IPS-15b (cell line): ENCODE results near the gene PDPK1.

Experiments used
- H3K27me3 ChIP-seq: one replicate; pipeline ENCODE4 v1.6.1; 2013; ENCODE audit warnings: low read length; ENCODE audit not compliant: control insufficient read depth, insufficient read depth
- H3K36me3 ChIP-seq: one replicate; pipeline ENCODE4 v1.6.1; 2013; ENCODE audit warnings: low read length; ENCODE audit not compliant: control insufficient read depth, insufficient read depth
- H3K4me1 ChIP-seq: one replicate; pipeline ENCODE4 v1.6.1; 2013; ENCODE audit warnings: mild to moderate bottlenecking, low read length; ENCODE audit not compliant: control insufficient read depth, insufficient read depth
- H3K4me3 ChIP-seq: one replicate; pipeline ENCODE4 v1.5.1; 2013; ENCODE audit warnings: low read depth, low read length
- H3K9ac ChIP-seq: one replicate; pipeline ENCODE4 v1.6.1; 2013; ENCODE audit warnings: low read depth, mild to moderate bottlenecking, low read length
- H3K9me3 ChIP-seq: one replicate; pipeline ENCODE4 v1.6.1; 2013; ENCODE audit warnings: mild to moderate bottlenecking, low read length; ENCODE audit not compliant: control insufficient read depth, insufficient read depth

PDPK1 gene

GRCh38 chr16:2511128-2511800 is 26.6 kb upstream of the PDPK1 start:
- H3K36me3 ChIP-seq = no peaks in the 10 kb centered on the region
- H3K4me3 ChIP-seq = no peak overlapping the region

GRCh38 chr16:2511996-2512734 is 25.7 kb upstream of the PDPK1 start:
- Histone ChIP-seq H3K4me3 (no peak overlapping the region), H3K27me3 (no peaks in the 10 kb centered on the region), H3K4me1 (peaks cover 8% of the 10 kb centered on the region), H3K9me3 (no peaks in the 10 kb centered on the region), H3K36me3 (no peaks in the 10 kb centered on the region), H3K9ac (no peak overlapping the region)

More at GRCh38 chr16:2511128-2511800, 26.6 kb upstream of the PDPK1 start:
- Histone ChIP-seq H3K9ac (no peak overlapping the region), H3K4me1 (peaks cover 7% of the 10 kb centered on the region), H3K27me3 (no peaks in the 10 kb centered on the region), H3K9me3 (no peaks in the 10 kb centered on the region)

DNA sequence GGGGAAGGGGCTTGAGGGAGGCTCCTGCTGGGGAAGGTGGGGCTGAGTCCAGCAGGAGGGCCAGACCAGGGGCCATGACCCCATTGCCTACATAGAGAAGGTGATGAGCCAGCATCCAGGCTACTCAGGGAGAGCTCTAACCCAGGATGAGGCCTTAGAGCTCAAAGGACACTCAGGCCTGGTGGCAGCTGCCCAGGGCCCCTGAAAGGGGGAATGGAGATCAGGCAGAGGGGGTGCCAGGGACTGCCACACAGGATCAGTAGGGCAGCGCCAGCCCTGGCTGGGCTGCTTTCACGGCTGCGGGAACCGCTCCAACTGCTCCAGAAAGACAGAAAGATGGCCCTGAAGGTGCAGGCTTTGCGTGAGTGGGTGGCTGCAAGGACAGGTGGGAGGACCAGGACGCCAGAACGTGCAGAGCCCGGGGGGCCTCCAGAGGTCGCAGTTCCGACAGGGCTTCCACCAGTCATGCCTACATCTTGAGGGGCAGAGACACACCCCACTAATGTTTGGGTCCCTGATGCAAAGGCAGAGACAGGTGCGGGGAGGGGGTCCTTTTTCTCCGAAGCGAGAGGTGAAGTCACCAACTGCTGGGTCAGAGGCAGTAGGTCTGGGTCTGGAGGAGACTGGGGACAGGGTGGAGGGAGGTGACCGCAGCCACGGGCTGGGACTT is 25.0 kb upstream of the PDPK1 start:
- Histone ChIP-seq H3K9ac (peak overlapping the region; percentile 81), H3K27me3 (no peaks in the 10 kb centered on the region), H3K9me3 (no peaks in the 10 kb centered on the region), H3K36me3 (no peaks in the 10 kb centered on the region), H3K4me3 (peak overlapping the region; percentile 71), H3K4me1 (peaks cover 8% of the 10 kb centered on the region)

DNA sequence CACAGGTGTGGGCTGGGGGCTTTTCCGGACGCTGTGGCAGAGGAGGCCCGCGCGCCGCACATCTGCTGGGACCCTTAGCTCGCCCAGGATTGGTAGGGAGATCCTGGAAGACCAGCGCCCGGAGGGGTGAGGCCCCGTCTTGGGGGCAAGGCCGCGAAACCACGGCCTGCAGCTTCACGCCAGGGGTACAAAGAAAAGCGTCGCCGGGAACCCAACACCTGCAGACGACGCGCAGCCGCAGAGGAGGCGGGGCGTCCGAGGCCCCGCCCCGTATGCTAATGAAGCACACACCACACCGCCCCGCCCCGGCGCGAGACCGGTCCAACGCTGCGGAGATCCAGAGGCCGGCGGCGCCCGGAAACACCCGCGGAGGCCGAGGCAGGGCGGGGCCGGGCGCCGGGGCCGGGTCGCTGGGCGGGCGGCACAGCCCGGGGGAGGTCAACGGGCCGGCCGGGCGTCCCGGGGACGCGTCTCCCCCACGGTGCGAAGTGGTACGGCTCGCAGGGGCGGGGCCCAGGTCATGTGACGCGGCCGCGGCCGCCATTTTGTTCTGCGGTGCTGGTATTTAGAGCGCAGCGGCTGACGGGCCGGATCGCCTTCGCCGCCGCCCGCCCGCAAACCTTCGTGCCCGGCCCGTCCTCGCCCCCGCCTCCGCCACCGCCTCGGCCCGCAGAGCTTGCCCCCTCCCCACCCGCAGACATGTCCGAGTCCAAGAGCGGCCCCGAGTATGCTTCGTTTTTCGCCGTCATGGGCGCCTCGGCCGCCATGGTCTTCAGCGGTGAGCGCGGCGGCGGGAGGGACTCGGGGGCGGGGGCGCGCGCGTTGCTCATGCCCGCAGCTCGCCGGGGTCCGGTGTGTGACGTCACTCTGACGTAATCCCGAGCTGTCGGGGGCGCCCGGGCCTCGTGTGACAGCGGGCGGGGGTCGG is 24.2 kb upstream of the PDPK1 start, which contains the start of gene ATP6V0C:
Gene ATP6V0C, plus strand, starts transcription at position 548 of the 928 bp plus-strand sequence. Its CDS starts 152 bp downstream, at position 700.
- H3K36me3 ChIP-seq = no peaks in the 10 kb centered on the region
- H3K9ac ChIP-seq = peak within 1 kb of the TSS; percentile 87
- H3K4me1 ChIP-seq = peaks cover 8% of the 10 kb centered on the region
- no peaks in the 10 kb centered on the region for H3K9me3 ChIP-seq
- H3K27me3 ChIP-seq = no peaks in the 10 kb centered on the region
- peak within 1 kb of the TSS; percentile 84 for H3K4me3 ChIP-seq

DNA sequence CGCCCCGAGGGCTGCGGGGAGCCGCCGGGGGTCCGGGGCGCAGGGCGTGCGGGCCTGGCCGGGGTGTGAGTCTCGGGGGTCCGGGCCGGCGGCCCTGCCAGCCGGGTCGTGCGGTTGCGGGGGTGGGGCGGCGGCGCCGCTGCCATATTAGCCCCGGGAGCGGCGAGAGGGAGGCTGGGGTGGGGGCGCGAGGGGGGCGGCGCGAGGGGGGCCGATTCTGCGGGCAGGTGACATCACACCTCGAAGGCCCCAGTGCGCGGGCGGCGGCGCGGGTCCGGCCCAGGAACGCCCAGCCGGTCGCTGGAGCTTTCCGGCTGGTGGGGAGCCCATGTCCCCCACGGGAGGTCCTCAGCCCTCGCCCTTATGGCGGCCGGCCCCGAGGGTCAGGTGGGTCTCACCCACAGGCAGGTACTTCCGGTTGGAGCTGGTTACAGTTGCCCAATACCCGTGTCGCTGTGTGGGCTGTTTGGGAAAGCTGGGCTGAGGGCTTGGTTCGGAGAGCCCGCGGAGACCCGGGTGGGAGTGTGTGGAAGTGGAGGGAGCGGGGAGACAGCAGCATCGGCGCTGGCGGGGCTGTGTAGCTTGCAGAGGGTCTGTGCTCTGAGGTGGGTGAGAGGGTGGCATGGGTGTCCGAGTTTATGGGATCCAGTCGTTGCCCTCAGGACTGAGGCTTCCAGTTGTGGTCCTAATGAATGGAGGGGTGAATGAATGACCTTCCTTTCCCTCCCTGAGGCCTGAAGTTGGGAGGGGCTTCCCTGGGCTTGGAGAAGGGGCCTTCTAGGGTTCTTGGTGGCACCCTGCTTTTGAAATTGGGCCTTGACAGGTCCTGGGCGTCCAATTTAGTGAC is 23.3 kb upstream of the PDPK1 start:
- Histone ChIP-seq H3K36me3 (no peaks in the 10 kb centered on the region), H3K4me3 (peak overlapping the region; percentile 84), H3K9me3 (no peaks in the 10 kb centered on the region), H3K27me3 (no peaks in the 10 kb centered on the region), H3K4me1 (peaks cover 8% of the 10 kb centered on the region), H3K9ac (peak overlapping the region; percentile 87)

DNA sequence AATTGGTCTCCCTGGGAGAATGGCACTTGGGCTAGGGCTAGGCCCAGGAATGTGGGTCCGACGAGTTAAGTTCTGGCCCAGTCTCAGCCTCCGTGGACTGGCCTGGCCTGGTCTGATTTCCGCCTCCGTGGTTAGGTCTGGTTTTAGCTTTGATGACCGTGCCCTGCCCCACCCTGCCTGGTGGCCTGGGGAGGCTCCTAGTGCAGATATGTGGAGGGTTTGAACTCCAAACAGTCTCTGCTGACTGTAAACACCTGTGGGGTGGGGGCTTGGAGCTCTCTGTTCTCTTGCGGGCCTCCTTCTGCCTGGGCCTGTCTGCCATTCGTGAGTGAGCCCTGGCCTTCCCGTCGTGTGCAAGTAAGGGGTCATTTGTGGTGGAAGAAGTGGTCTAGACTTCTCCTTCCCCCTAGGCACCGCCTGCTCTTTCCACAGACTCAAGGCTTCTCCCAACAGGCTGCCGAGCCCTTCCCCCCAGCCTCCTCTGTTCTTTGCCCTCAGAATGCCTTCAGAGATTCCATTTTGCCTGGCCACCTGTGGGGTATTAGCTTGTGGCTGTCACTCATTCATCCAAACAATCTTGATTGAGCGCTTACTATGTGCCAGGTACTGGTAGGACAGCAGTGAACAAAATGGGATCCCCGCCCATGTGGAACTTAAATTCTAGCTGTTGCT is 22.5 kb upstream of the PDPK1 start:
- Histone ChIP-seq H3K36me3 (no peaks in the 10 kb centered on the region), H3K27me3 (no peaks in the 10 kb centered on the region), H3K9me3 (no peaks in the 10 kb centered on the region), H3K4me3 (peak overlapping the region; percentile 84), H3K9ac (peak overlapping the region; percentile 87), H3K4me1 (peaks cover 8% of the 10 kb centered on the region)

DNA sequence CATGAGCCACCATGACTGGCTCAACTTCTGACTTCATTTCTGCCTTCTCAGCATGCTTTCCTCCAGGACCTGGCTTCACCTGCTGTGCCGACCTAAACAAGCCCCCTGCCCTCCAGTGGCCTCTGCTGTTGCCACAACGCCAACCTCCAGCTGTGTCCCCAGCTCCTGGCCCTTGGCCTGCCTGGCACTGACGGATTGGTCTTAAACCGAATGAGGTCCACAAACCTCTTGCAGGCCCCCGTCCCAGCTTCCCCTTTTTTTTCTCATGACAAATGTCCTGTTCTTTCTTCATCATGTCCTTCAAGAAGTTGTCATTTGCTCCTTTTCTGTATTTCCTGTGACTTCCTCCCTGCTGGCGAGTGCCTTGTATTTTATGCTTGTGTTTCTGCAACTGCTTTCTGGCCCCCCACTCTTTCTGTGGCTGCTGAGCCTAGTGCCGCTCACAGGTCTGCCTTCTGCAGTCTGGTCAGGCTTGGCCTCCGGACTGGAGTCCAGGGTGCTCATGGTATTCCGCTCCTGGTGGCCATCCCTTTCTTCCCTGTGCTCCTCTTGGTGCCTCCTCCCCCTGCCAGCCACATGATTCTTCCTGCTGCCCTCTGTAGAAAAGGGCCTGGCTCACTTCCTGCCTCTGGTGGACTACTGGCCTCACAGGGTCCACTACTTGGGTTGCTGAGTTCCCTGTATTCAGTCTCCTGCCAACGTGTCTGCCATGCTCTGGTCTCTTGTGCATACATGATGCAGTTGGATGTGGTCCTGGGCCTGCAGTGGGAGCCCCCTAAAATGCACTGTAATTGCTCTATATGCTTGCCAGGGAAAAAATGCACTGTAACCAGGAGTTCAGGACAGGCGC is 21.2 kb upstream of the PDPK1 start:
- no peak overlapping the region for H3K9ac ChIP-seq
- H3K4me1 ChIP-seq = peaks cover 8% of the 10 kb centered on the region
- H3K4me3 ChIP-seq = no peak overlapping the region
- H3K27me3 ChIP-seq = no peaks in the 10 kb centered on the region
- H3K9me3 ChIP-seq = no peaks in the 10 kb centered on the region
- H3K36me3 ChIP-seq = no peaks in the 10 kb centered on the region

- Histone ChIP-seq H3K9ac (no peak overlapping the region), H3K4me1 (peaks cover 3% of the 10 kb centered on the region)
These were observed 19.7 kb upstream of the PDPK1 start for GRCh38 chr16:2517954-2518605.

GRCh38 chr16:2518823-2519710 is 18.8 kb upstream of the PDPK1 start:
- Histone ChIP-seq H3K9ac (no peak overlapping the region), H3K4me3 (no peak overlapping the region), H3K4me1 (peaks cover 2% of the 10 kb centered on the region), H3K9me3 (no peaks in the 10 kb centered on the region), H3K27me3 (no peaks in the 10 kb centered on the region), H3K36me3 (peaks cover 8% of the 10 kb centered on the region)

More at GRCh38 chr16:2517954-2518605, 19.7 kb upstream of the PDPK1 start:
- no peak overlapping the region for H3K4me3 ChIP-seq
- H3K9me3 ChIP-seq = no peaks in the 10 kb centered on the region
- H3K36me3 ChIP-seq = no peaks in the 10 kb centered on the region
- no peaks in the 10 kb centered on the region for H3K27me3 ChIP-seq
